Astrocyte of the spinal cord (primary cell): ENCODE measurements around the gene GCLC.
A peak's percentile ranks its signal among the peaks of the same experiment; 100 is the strongest.

Experiments used
- DNase-seq: peaks from one replicate; pipeline ENCODE4 v3.0.0; 2011; ENCODE audit warnings: low read depth, low spot score
- H3K4me3 ChIP-seq: 2 replicates; pipeline ENCODE4 v1.5.1; 2011; ENCODE audit warnings: low read depth, mild to moderate bottlenecking, low read length, moderate library complexity
- in situ Hi-C: cut with HindIII; loops from 2 replicates; pipeline ENCODE4 v1.10.0; 2017; ENCODE audit warnings: low sequenced_read_pairs
- TF ChIP-seq, protein P1 (sequence below): IDR thresholded peaks from 2 replicates; pipeline ENCODE4 v1.5.1; 2012; ENCODE audit warnings: low read depth, mild to moderate bottlenecking, low read length, inconsistent platforms

The GCLC gene

DNA sequence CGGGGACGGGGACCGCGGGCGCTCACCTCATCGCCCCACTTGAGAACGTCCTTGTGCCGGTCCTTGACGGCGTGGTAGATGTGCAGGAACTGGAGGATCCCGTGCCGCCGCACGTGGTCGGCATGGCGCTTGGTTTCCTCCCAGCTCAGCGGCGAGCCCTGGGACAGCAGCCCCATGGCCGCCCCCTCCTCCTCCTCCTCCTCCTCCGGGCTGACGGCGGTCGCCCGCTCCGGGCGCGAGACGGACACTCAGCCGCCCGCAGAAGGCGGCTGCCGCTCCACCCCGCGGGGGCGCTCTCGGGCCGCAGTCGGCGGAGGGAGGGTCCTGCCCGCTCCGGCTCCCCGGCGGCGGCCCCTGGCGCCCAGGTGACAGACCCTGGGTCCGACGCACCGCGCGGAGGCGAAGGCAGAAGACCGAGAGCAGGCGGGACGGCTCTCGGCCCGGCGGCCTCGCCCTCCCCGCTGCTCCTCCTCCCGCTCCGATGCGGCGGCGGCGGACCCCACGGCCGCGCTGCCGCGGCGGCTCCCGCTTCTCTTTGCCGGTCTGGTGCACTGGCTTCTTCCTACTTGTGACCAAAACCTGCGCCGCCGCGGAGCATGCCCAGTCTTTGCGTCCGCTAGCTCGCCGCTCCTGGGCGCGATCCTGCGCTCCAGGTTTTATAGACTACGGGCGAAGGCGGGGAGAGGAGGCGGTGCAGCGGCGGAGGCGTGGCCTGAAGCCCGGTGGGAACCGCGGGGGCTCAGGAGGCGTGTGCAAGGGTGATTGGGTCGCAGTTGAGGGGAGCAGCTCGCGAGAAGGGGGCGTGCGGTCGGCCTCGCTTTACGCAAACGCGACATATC is at the start of gene GCLC:
GCLC (minus strand) TSS at position 632 of the 839 bp plus-strand sequence; CDS start at position 176, 456 bp downstream.
- in situ Hi-C loops: no loop called here
- H3K4me3 ChIP-seq: peak within 1 kb of the TSS; percentile 77
- peak; percentile 97 for DNase-seq
- TF ChIP-seq, protein P1, sequence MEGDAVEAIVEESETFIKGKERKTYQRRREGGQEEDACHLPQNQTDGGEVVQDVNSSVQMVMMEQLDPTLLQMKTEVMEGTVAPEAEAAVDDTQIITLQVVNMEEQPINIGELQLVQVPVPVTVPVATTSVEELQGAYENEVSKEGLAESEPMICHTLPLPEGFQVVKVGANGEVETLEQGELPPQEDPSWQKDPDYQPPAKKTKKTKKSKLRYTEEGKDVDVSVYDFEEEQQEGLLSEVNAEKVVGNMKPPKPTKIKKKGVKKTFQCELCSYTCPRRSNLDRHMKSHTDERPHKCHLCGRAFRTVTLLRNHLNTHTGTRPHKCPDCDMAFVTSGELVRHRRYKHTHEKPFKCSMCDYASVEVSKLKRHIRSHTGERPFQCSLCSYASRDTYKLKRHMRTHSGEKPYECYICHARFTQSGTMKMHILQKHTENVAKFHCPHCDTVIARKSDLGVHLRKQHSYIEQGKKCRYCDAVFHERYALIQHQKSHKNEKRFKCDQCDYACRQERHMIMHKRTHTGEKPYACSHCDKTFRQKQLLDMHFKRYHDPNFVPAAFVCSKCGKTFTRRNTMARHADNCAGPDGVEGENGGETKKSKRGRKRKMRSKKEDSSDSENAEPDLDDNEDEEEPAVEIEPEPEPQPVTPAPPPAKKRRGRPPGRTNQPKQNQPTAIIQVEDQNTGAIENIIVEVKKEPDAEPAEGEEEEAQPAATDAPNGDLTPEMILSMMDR: peak; percentile 50

DNA sequence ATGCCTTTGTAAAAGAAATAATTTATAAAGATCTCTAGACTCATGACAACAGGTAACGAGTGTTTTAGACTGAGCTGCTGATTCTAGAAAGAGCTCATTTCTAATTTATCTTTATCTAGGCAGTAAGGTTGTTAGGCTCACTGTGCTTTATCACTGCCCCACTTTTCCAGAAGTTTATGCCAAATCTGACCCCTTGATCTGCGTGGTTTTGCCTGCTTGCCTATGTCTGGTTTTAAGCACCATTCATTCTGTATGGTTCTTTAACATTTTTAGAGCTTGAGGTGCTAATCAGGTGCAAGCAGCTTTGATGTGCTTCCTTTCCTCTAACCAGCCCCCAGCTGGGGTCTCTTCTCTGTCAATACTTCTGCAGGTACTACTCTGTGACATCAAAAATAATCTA is 49.7 kb upstream of the GCLC start:
- H3K4me3 ChIP-seq: no peak overlapping the region
- in situ Hi-C loops: no loop called here
- TF ChIP-seq, protein P1: no peak
- DNase-seq: no peak

DNA sequence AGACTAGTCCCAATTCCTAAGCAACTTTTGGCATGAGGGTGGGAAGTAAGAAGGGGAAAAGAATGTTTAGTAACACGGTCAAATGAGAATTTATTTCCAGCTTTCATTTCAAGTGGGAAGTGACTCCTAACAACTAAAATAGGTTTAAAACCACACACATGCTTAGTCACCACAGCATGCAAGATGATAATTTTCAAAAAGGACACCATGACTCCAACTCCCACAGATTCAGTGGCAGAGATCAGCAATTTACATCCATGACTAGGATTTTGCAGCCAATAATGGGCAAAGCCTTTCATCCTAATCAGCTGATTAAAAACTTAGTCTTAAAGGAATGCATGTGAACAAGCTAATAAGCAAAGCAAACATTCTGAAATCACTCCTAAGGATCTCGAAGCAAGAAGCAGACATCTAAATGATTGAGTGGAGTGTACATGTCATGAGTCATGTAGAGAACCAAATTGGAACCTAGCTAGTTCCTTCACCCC is 48.1 kb upstream of the GCLC start:
- TF ChIP-seq, protein P1: no peak
- H3K4me3 ChIP-seq: no peak overlapping the region
- in situ Hi-C loops: no loop called here
- peak; percentile 84 for DNase-seq

DNA sequence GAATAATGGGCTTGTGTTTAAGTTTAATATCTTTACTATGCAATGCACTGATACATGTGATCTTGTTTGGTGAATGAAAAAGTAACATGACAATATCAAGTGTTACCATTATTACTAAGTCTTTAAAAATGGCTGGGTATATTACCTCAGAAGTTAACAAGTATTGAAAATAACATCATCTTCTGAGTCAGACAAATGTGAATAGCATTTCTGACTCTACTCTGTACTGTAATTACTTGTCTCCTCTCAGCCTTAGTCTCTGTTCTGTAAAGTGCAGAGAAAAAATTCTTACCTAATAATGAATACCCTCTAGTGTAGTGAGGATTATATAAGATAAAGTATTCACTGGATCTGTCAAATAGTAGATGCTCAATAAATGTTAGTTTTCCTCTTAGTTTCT is 47.0 kb upstream of the GCLC start:
- DNase-seq: no peak
- in situ Hi-C loops: no loop called here
- TF ChIP-seq, protein P1: no peak
- no peak overlapping the region for H3K4me3 ChIP-seq

DNA sequence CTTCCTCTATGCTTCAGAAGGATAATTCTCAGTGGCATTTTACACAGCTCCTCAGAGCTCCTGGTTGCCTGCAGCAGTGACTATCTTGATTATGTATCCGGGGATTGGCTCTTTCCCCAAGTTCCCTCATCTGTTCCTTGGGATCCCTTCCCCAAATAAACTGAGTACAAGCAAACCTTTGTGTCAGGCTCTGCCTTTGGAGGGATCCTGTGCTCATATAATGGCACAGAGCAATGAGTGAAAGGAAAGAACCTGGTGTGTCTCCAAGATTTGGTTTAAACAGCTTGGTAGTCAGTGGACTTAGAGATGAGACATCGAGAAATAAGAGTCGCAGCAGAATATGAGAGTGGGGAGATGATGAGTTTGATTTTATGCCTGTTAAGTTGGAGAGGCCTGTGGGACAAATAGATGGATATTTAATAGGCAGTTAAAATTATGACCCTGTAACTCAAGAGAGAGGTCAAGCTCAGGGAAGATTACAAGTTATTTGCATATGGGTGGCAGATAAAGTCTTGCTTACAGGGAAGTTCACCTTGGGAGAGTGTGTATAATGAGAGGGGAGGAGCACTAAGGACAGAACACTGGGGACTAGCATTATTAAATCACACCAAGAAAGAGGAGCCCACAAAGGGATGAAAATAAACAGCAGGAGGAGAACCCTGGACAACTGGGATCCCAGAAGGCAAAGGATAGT is 44.1 kb upstream of the GCLC start:
- no peak for DNase-seq
- TF ChIP-seq, protein P1: no peak
- H3K4me3 ChIP-seq: no peak overlapping the region
- in situ Hi-C loops: no loop called here

DNA sequence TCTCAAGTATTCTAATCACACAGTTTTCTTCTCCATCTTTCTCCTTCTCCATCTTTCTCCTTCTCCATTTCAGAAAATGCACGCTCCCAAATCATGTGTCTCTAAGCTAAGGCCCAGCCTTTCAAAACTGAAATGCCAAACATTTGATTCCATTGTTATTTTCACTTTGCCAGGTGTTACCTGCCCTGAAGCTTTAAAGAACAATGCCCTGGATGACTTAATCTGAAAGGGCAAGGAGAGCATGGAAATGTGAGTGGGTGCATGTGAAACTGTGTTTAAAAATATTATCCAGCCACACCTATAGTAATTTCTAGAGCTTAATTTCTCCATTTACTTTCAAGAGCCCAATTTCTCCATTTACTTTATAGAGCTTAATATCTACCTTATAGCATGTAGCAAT is 42.4 kb upstream of the GCLC start:
- H3K4me3 ChIP-seq: no peak overlapping the region
- DNase-seq: no peak
- TF ChIP-seq, protein P1: no peak
- in situ Hi-C loops: no loop called here
